HG02623 (cell line): ENCODE measurements around the gene ZDHHC20.
"Not testable (repeated sequence)": the region's sequence is repeated elsewhere in the genome, so short reads cannot be mapped to it uniquely, and the experiment has no call there.

Source experiments
- ATAC-seq: cut with Tn5 transposase; IDR thresholded peaks from one replicate; pipeline ENCODE4 v1.9.1; 2021; ENCODE audit warnings: moderate library complexity; ENCODE audit not compliant: unreplicated experiment

The ZDHHC20 gene

DNA sequence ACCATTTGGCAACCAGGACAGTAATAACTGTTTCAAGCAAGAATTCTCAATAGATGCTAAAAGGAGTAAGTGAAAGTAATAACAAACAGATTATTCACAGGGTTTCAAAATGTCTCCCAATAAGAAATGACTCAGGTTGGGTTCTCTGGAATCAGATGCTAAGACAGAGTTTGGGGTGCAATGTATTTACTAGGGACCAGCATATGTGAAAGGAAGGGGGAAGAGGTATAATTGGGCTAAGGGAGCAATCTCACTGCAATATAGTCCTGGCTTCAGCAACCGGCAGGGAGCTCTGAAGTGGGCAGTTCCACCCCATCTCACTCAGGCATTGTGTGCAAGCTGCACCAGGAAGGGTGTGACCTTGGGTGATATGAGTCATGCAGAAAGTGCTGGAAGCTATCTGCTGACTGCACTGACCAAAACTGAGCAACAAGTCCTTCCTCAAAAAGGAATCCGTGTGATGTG is 23.4 kb downstream of the ZDHHC20 start:
- peak; percentile 97 for ATAC-seq

DNA sequence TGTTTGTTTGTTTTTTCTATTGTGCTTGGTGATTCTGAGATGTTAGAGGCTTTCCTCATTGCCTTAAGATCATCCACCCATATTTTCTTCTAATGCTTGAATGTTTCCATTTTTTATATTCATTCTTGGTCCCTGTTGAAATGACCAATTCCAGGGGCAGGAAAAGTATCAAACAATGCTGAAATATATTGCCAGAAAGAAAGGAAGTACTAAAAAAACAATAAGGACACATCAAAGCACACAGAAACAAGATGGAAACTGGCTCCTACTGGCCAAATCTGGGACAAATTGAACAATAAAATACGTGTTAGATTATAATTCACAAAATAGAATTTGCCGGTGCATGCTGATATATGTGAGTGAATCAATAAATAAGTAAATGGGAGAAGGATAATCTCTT is 23.9 kb downstream of the ZDHHC20 start:
- ATAC-seq = no peak

- no peak for ATAC-seq
These were observed 24.5 kb downstream of the ZDHHC20 start for GRCh38 chr13:21434588-21434987.

GRCh38 chr13:21429211-21429610 is 29.9 kb downstream of the ZDHHC20 start:
- no peak for ATAC-seq

DNA sequence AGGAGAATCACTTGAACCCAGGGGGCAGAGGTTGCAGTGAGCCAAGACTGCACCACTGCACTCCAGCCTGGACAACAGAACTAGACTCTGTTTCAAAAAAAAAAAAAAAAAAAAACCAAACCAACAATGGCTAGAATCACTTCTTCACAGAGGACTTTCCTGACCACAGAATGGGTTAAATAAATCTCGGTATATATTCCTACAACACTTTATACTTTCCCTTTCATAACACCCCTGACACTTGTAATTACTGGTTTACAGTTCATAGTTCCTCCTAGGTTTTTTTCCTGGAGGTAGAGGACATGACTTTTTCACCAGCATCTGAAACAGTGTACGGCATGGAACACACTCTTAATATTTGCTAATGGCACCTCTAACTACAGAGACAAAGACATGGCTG is 31.4 kb downstream of the ZDHHC20 start:
- ATAC-seq = no peak

DNA sequence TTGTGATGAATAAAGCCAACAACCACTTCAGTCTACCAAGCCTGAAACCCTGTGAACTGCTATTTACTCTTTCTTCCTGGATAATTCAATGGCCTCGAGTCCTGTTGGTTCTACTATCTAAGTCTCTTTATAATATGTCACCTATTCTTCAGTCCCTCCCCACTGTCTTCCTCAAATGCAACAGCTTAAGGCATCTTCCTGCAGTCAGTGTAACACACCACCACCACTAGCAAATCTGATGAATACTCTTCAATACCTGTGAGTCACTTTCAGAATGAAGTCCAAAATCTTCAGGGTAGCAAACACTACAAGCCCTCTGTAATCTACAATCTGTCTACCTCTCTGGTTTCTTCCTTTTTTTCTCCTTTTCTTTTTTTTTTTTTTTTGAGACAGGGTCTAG is 32.9 kb downstream of the ZDHHC20 start:
- no peak for ATAC-seq

DNA sequence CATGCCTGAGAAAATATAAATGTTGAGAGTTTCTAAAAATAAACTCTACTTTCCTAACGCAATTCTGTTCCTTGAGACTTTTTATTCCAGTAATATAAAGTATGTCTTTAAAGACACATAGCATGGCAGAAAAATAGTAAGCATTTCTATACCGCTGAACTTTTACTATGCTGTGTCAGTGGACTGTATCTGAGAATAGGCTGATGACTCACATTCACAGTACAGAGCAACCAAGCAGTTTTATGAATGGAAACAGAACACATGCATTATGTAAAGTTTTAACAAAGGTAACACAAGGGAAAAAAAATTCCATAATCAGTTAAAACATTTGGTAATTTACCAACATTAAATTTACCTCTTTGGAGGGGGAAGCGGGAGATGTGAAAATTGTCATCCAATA is 38.4 kb downstream of the ZDHHC20 start:
- no peak for ATAC-seq

DNA sequence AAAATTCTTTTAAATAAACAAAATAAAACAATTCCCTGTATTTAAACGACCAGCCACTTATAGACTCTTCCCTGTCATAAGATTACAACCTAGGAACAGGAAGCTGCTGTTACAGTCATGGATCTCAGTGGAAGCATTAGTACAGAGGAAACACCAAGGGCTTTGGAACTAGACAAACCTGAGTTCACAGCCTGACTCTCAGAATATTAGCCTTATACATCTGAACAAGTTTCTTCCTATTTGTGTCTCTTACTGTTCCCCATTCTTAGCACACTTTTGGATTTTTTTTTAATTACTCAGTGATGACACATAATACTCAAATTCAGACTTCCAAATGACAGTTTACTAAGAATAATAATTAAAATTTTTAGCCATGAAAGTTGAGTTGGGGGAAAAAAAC is 46.1 kb downstream of the ZDHHC20 start:
- ATAC-seq = no peak

DNA sequence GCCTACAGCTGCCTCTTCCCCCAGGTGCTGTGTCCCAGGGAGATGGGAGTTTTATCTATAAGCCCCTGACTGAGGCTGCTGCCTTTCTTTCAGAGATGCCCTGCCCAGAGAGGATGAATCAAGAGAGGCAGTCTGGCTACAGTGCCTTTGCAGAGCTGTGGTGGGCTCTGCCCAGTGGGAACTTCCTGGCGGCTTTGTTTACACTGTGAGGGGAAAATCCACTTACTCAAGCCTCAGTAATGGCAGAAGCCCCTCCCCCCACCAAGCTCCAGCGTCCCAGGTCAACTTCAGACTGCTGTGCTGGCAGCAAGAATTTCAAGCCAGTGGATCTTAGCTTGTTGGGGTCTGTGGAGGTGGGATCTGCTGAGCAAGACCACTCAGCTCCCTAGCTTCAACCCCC is 48.6 kb downstream of the ZDHHC20 start:
- ATAC-seq = not testable (repeated sequence)

DNA sequence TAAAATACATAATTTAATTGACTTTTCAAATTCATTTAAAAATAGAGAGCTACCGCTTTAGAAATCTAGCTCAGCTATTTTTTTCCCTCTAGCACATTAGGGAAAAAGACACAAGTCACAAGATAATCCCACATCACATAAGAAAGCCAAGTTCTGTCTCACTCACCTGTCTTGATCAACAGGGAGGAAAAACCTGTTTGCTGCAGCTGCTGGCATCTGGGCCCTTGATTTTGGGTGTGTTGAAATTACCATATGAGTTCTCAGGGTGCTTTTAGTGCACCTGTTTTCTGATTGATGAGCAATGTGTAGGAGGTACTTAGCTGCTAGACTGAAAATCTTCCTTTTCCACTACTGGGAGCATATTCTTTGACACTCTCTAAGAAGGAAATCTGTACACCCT is 53.8 kb downstream of the ZDHHC20 start:
- no peak for ATAC-seq

GRCh38 chr13:21402586-21403307 is 56.4 kb downstream of the ZDHHC20 start:
- ATAC-seq = no peak

DNA sequence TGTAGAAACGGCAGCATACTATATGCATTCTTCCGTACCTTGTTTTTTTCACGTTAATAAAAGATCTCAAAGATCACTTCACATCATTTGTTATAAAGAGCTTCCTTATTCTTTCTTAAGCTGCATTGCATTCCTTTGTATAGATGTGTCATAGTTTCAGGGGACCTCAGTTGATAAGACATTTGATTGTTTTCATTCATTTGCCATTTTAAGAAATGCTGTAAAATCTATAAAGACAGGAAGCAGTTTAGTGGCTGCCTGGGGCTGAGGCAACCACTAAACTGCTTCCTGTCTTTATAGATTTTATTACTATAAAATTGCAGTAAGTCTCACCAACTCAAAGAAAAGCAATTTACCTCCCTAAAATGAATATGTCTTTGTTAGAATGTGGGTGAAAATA is 59.4 kb downstream of the ZDHHC20 start:
- no peak for ATAC-seq

- ATAC-seq = no peak
These were observed 63.1 kb downstream of the ZDHHC20 start for GRCh38 chr13:21395953-21396352.

GRCh38 chr13:21389124-21389523 is 70.0 kb downstream of the ZDHHC20 start:
- ATAC-seq = no peak

- ATAC-seq = no peak
These were observed 73.4 kb downstream of the ZDHHC20 start for GRCh38 chr13:21385710-21386109.

DNA sequence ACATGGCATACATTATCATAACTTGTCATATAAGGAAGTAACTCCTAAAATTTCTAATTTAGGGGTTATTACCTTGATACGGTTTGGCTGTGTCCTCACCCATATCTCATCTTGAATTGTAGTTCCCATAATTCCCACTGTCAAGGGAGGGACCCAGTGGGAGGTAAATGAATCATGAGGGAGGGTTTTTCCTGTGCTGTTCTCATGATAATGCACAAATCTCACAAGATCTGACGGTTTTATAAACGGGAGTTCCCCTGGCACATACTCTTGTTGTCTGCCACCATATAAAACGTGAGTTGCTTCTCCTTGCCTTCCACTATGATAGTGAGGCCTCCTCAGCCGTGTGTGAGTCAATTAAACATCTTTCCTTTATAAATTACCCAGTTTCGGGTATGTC is 76.0 kb downstream of the ZDHHC20 start:
- no peak for ATAC-seq

GRCh38 chr13:21376998-21377985 is 81.8 kb downstream of the ZDHHC20 start:
- not testable (repeated sequence) for ATAC-seq

- ATAC-seq = no peak
These were observed 86.6 kb downstream of the ZDHHC20 start for GRCh38 chr13:21372530-21372929.

GRCh38 chr13:21371011-21371410 is 88.1 kb downstream of the ZDHHC20 start:
- no peak for ATAC-seq

GRCh38 chr13:21365574-21365973 is 93.5 kb downstream of the ZDHHC20 start:
- ATAC-seq = no peak

GRCh38 chr13:21364916-21365315 is 94.2 kb downstream of the ZDHHC20 start:
- ATAC-seq = no peak

- ATAC-seq = no peak
These were observed 94.7 kb downstream of the ZDHHC20 start for GRCh38 chr13:21364357-21364756.
